Colon (tissue), 2 donors: ENCODE results near the gene ARTN.

ENCODE experiments used
- FAIRE-seq: peaks from 2 replicates; lab custom pipeline; 2012; peaks lifted over from hg19 to GRCh38; lab: Jason Lieb, UNC
- donor health status: control.
- donor health status: control.

ARTN gene

GRCh38 chr1:43971336-43971980 is 37.9 kb downstream of the ARTN start:
- no peak for FAIRE-seq

- FAIRE-seq, result no peak
Observed at GRCh38 chr1:43973981-43974442, 40.4 kb downstream of the ARTN start.

- no peak for FAIRE-seq
Observed at GRCh38 chr1:43974443-43975248, 41.0 kb downstream of the ARTN start, which contains the start of gene ATP6V0B. Gene ATP6V0B, plus strand, starts transcription at chr1:43974960. Its CDS starts 81 bp downstream, at chr1:43975041.

- no peak for FAIRE-seq
Observed at GRCh38 chr1:43975249-43975961, 41.8 kb downstream of the ARTN start.

DNA sequence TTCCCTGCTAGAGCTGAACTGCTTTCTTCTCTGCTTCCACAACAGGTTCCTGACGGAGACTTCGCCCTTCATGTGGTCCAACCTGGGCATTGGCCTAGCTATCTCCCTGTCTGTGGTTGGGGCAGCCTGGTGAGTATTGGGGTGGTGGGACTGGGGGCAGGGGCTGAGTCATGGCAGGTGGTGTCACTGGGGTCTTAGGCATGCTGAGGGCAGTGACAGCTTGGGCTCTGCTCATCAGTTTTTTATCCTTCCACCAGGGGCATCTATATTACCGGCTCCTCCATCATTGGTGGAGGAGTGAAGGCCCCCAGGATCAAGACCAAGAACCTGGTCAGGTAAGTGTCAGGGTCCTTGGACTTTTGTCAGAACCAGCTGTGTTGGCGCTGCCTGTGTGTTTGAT is 42.4 kb downstream of the ARTN start:
- no peak for FAIRE-seq

GRCh38 chr1:43976890-43977289 is 43.3 kb downstream of the ARTN start:
- FAIRE-seq, result no peak

DNA sequence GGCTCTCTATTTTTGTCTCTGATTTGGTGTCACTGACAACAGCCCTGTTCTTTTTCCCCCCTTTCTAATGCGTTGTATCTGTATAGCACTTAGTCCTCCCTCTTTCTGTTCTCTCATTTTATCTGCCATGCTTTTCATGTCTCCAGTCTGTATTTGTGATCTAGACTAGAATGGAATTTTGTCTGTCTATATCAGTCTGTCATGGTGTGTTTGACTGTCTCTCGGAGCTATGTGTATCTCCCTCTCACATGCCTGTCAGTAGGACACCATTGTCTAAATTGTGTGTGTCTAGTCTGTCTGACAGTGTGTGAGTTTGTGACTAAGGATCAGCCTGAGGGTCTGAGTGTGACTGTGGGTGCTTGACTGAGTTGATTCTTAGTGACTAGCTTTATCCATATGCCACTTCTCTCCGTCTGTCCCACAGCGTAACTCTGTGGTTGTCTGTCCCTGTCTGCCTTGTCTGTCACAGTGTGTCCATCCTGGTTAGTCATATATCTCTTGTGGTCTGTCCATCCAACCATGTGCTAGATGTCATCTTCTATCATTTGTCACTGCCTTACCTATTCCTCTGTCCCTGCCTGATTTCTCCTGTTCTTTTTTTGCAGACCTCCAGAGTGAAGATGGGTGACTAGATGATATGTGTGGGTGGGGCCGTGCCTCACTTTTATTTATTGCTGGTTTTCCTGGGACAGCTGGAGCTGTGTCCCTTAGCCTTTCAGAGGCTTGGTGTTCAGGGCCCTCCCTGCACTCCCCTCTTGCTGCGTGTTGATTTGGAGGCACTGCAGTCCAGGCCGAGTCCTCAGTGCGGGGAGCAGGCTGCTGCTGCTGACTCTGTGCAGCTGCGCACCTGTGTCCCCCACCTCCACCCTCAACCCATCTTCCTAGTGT is 44.0 kb downstream of the ARTN start:
- FAIRE-seq, result no peak

- FAIRE-seq, result no peak
Observed at GRCh38 chr1:43978264-43978550, 44.6 kb downstream of the ARTN start.

DNA sequence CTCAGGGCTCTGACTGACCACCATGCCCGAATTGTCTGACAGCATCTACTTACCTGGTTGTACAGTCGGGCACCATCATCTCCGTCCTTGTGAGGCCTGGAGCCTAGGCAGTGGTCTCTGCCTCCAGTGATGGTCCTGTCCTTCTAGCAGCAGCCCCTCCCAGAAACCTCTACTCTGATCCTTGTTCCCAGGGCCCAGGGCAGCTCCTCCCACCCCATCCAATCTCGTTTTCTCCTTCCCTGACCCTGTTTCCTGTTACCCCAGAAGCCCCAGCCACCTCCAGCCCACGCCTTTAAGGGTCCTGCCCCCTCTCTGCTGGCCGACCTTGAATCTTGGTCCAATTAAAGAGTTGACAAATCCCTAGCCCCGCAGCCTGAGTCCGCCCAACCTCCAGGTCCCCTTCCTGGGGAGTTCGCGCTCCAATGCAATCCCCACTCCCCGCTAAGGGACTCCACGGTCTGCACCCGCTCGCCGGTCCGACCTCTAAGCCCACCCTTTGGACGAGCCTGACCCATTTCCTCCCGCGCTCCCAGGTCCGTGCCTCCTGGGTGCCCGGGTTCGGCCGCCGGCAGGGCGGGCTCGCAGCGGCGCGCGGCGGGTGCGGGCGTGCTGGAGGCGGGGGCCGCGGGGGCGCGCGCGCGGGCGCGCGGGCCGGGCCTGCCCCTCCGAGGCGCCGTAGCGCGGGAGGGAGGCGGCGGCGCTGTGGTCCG is 45.1 kb downstream of the ARTN start, which contains the start of gene B4GALT2:
Gene B4GALT2 (plus strand): TSS at position 660 of the 710 bp plus-strand sequence. CDS start 1,951 bp downstream, outside the sequence.
- FAIRE-seq, result no peak

DNA sequence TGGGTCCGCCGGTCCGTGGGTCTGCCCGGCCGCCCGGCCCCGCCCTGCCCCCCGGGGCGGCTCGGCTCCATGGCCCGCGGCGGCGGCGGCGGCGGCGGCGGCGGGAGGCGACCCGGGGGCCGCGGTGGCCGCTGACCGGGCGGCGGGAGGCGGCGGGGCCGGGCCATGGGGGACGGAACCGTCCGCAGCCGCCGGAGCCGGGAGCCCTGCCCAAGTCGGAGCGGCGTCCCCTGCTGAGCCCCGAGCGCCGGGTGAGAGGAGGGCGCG is 45.6 kb downstream of the ARTN start:
- no peak for FAIRE-seq

DNA sequence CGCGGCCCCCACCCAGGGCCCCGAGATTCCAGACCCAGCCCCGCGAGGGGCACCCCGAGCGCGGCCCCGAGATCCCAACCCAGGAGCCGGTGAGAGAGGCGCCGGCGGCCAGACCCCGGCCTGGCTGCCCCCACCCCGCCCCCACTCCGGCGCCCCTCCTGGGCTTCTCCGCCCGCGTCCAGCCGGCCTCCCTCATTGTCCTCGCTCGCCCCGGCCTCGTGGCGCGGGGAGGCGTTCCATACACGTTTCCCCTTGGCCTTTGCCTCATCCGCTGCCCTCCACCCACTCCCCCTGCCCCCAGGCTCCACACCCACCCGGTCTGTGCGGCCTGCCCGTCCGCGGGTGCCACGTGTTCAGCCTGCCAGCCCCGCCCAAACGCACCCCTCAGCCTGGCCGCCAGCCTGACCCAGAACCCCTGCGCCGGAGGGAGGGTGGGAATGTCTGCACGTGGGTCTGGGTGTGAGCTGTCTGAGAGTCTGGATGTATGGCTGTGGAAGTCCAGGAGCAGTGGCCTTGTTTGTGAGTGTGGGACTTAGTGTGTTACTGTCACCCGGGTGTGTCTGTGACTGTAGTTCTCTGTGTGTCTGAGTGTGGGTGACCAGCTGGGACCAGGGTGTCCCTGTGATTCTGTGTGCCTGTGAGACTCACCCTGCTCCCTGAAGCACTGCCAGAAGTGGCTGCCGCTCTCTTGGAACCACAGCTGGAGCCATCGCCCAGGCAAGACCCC is 46.1 kb downstream of the ARTN start:
- FAIRE-seq, result no peak

DNA sequence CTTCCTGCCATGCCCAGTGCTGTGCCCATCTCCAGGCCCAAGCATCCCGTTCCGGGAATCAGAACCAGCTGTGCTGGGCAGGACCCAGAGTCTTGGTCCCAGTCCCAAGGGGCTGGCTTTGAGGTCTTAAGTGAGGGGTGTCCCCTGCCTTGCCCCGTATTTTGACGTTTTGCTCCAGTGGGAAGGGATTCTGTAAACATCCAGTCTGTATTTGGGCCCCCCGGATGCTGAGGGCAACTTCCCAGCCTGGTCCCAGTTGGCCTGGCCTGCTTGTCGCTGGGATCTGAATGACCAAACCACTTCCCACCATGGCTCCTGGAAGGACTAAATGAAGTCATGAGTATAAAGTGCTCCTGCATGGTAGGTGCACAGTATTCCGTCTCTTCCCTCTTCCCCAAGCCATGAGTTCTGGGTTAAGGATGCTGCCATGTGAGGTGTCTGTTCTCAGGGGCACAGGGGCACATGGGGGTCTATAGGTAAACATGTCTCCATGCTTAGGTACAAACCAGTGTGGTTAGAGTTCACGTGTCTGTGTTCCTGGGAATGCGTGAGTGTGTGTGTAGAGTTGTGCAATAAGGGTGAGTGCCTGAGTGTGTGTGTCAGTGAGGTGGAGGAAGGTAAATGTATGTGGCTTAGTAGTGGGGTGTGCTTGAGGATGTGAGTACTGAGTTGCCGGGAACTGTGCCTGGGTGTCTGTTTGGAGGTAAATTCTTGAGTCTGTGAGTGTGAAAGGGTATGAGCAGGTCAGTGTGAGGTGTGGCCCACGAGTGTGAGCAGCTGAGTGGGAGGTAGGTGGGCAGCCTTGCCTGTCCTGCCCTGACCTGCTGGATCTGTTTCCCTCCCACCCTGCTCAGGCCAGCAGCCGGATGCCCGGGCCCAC is 46.9 kb downstream of the ARTN start:
- FAIRE-seq, result no peak

- no peak for FAIRE-seq
Observed at GRCh38 chr1:43981135-43981491, 47.5 kb downstream of the ARTN start.

- FAIRE-seq, result no peak
Observed at GRCh38 chr1:43981636-43982035, 48.0 kb downstream of the ARTN start.

GRCh38 chr1:43982241-43982640 is 48.6 kb downstream of the ARTN start:
- FAIRE-seq, result no peak

GRCh38 chr1:43982808-43983207 is 49.2 kb downstream of the ARTN start:
- no peak for FAIRE-seq

DNA sequence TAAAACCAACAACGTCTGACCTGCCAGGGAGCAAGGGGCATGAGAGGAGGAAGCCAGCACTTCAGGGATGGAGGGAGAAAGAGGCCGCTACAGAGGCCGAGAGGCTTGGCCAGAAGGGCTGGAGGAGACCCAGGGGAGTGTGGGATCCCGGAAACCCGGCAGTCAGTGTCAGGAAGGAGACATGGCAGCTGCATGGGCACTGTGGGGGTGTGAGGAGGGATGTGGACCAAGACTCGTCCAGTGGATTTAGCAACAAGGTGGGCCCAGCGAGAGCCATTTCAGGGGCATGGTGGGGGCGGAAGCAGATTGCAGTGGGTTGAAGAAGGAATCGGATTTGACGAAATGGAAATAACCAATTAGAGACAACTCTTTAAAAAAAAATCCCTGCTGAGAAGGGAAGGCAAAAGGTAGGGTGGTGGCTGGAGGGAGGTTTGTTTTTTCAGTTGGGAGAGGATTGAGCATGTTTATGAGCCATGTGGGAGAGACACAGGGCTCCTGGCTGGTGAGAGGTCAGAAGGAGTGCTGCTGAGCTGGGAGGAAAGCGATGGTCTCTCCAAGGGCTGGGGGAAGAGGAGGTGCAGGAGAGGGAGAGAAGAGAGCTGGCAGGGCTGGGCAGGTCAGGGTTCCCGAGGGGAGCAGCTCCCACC is 49.8 kb downstream of the ARTN start:
- FAIRE-seq, result no peak

DNA sequence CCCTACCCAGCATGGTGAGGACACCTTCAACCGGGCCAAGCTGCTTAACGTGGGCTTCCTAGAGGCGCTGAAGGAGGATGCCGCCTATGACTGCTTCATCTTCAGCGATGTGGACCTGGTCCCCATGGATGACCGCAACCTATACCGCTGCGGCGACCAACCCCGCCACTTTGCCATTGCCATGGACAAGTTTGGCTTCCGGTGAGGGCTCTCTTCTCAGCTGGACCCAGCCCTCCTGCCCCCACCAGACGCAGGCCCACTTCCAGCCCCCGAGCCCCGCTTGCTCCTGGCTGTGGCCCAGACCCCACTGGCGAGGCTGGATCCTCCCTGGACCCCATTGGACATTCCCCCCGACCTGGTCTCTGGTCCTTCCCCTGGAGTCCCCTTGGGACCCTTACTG is 51.3 kb downstream of the ARTN start:
- FAIRE-seq, result no peak

DNA sequence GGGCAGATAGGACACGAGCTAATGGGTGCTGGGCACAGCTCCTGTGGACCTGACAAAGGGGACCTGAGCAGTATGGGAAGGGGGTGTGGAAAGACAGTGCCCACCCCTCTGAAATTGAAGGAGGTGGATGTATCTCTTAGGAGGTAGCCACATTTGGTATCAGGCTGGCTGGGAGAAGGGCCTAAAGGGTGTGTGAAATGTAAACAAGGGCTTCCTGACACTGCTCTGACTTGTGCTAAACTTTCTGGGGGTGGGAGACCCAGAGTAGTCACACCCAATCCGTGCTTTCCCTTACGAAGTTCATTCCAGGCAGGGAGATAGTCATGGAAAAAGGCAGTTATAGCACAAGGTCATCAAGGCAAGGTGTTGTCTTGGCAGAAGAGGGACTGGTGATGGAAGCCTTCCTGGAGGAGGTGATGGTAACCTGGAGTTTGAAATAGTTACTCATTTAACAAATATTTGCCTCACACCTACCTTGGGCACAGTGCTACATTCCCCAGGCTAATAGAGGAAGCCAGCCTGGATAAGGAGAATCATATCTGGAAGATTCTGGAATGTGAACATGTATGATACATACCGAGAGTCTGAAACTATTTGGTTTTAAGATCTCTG is 52.5 kb downstream of the ARTN start:
- FAIRE-seq, result no peak
